K562 (cell line): Measurements from ENCODE around the gene OTOP3.

Experiments used
- MAFK ChIP-seq: IDR thresholded peaks from 2 replicates; pipeline ENCODE4 v1.6.1; 2011; ENCODE audit warnings: low read length, improper control_type of control experiment
- MBD2 ChIP-seq: sonication (generic); IDR thresholded peaks from 2 replicates; pipeline ENCODE4 v1.6.1; 2016; ENCODE audit warnings: low read depth, borderline replicate concordance
- NFXL1 ChIP-seq: fragments of 450-650 bp; formaldehyde crosslinking; IDR thresholded peaks from 2 replicates; pipeline ENCODE4 v1.4.0; 2021; ENCODE audit warnings: mild to moderate bottlenecking
- POLR2AphosphoS5 ChIP-seq: IDR thresholded peaks from 2 replicates; pipeline ENCODE4 v1.6.1; 2011; ENCODE audit warnings: mild to moderate bottlenecking, low read depth, low read length, moderate library complexity; ENCODE audit not compliant: control insufficient read depth, insufficient read depth
- ZNF57 ChIP-seq: fragments of 450-650 bp; formaldehyde crosslinking; IDR thresholded peaks from 2 replicates; pipeline ENCODE4 v1.4.0; 2020; ENCODE audit warnings: mild to moderate bottlenecking, moderate library complexity
- TF ChIP-seq, protein P1 (sequence below), 3 experiments: IDR thresholded peaks in 2 of 3; conservative IDR thresholded peaks in 1 of 3; 2 replicates each; pipeline ENCODE4 v1.5.1; 2011 to 2012; ENCODE audit warnings: low read length in 3 of 3, mild to moderate bottlenecking in 3 of 3, control low read depth in 2 of 3, improper control_type of control experiment in 1 of 3, inconsistent platforms in 1 of 3, low read depth in 1 of 3, mixed read lengths in 1 of 3, moderate library complexity in 1 of 3; ENCODE audit not compliant: insufficient read depth in 2 of 3
- TF ChIP-seq, protein P2 (sequence below): fragments of 250-450 bp; sonication (Bioruptor Pico); IDR thresholded peaks from 2 replicates; pipeline ENCODE4 v1.4.0; 2020; ENCODE audit warnings: mild to moderate bottlenecking, moderate library complexity, borderline replicate concordance

DNA sequence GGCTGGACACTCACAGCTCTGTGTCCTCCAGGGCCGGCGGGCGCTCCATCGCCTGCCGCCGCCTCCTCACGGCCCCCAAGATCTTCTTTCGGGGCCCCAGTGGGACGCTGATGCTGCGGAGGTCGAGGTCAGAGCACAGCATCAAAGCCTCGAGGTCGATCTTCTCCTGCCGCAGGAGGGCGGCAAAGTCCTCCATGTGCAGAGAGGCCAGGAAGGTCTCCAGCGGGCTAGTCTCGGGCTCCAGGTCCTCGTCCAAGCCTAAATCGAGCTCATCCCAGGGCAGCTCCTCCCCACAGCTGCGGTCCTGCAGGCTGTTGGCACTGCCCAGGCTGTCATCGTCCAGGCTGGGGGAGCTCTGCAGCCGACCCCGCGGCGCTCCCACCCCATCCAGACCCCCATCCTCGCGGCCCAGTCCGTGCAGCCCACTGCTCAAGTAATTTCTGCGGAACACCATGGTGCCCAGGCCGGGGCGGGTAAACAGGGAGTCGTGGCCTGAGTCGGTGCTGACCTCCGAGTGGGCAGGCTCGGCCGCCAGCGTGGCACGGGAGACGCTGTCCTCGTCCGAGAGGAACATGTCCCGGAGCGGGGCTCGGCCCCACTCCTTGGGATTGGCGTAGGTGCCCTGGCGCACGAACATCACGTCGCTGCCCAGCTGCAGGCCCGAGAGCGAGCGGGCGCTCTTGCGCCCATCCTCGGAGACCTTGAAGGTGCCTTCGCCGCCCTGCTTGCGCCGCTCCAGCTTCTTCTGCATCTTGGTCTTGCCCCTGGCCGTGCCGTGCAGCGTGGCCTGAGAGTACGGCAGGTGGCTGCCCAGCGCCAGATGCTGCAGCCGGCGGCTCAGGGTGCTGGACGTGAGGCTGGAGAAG is 16.0 kb upstream of the OTOP3 start:
- TF ChIP-seq ZNF57 (CRISPR knock-in tag) (no peak), MBD2 (no peak), MAFK (no peak), POLR2AphosphoS5 (no peak), NFXL1 (CRISPR knock-in tag) (no peak)
- TF ChIP-seq, protein P1, sequence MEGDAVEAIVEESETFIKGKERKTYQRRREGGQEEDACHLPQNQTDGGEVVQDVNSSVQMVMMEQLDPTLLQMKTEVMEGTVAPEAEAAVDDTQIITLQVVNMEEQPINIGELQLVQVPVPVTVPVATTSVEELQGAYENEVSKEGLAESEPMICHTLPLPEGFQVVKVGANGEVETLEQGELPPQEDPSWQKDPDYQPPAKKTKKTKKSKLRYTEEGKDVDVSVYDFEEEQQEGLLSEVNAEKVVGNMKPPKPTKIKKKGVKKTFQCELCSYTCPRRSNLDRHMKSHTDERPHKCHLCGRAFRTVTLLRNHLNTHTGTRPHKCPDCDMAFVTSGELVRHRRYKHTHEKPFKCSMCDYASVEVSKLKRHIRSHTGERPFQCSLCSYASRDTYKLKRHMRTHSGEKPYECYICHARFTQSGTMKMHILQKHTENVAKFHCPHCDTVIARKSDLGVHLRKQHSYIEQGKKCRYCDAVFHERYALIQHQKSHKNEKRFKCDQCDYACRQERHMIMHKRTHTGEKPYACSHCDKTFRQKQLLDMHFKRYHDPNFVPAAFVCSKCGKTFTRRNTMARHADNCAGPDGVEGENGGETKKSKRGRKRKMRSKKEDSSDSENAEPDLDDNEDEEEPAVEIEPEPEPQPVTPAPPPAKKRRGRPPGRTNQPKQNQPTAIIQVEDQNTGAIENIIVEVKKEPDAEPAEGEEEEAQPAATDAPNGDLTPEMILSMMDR (IDR thresholded peaks at IDR 0.05 in 2 of 3, conservative IDR thresholded peaks at IDR 0.05 in 1 of 3; ENCODE audit: insufficient read depth in 2 of 3, low read depth in 1 of 3, low read length in 3 of 3), result peak; percentile 33 to 60 (median 54); a peak in 4 of 6 replicates
- TF ChIP-seq, protein P2, sequence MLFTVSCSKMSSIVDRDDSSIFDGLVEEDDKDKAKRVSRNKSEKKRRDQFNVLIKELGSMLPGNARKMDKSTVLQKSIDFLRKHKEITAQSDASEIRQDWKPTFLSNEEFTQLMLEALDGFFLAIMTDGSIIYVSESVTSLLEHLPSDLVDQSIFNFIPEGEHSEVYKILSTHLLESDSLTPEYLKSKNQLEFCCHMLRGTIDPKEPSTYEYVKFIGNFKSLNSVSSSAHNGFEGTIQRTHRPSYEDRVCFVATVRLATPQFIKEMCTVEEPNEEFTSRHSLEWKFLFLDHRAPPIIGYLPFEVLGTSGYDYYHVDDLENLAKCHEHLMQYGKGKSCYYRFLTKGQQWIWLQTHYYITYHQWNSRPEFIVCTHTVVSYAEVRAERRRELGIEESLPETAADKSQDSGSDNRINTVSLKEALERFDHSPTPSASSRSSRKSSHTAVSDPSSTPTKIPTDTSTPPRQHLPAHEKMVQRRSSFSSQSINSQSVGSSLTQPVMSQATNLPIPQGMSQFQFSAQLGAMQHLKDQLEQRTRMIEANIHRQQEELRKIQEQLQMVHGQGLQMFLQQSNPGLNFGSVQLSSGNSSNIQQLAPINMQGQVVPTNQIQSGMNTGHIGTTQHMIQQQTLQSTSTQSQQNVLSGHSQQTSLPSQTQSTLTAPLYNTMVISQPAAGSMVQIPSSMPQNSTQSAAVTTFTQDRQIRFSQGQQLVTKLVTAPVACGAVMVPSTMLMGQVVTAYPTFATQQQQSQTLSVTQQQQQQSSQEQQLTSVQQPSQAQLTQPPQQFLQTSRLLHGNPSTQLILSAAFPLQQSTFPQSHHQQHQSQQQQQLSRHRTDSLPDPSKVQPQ, result no peak
